Hematopoietic multipotent progenitor cell treated with erythropoietin and hydrocortisone succinate and interleukin-3 and kit ligand, for 6 days (in vitro differentiated cells): ENCODE results near the gene MRFAP1L1.
"Not testable (repeated sequence)": the region's sequence is repeated elsewhere in the genome, so short reads cannot be mapped to it uniquely, and the experiment has no call there.

Experiments
- DNase-seq: peaks from one replicate; pipeline ENCODE4 v3.0.0-alpha.2; 2015

Gene MRFAP1L1

GRCh38 chr4:6686104-6686787, 23.4 kb downstream of the MRFAP1L1 start:
- DNase-seq: no peak

GRCh38 chr4:6684656-6685055, 25.0 kb downstream of the MRFAP1L1 start:
- no peak for DNase-seq

GRCh38 chr4:6682862-6683590, 26.6 kb downstream of the MRFAP1L1 start:
- peak; percentile 66 for DNase-seq

- DNase-seq: no peak
Observed at GRCh38 chr4:6681191-6681590, 28.5 kb downstream of the MRFAP1L1 start.

- no peak for DNase-seq
Observed at GRCh38 chr4:6680372-6681034, 29.2 kb downstream of the MRFAP1L1 start.

- no peak for DNase-seq
Observed at GRCh38 chr4:6676722-6677558, 32.7 kb downstream of the MRFAP1L1 start.

GRCh38 chr4:6674500-6675149, 35.0 kb downstream of the MRFAP1L1 start:
- DNase-seq: peak; percentile 82

GRCh38 chr4:6673660-6674499, 35.8 kb downstream of the MRFAP1L1 start:
- peak; percentile 98 for DNase-seq

- DNase-seq: peak; percentile 49
Observed at GRCh38 chr4:6673191-6673659, 36.4 kb downstream of the MRFAP1L1 start.

- DNase-seq: not testable (repeated sequence)
Observed at GRCh38 chr4:6672541-6673190, 37.0 kb downstream of the MRFAP1L1 start.

GRCh38 chr4:6672131-6672530, 37.5 kb downstream of the MRFAP1L1 start:
- DNase-seq: no peak

GRCh38 chr4:6671648-6672047, 38.0 kb downstream of the MRFAP1L1 start:
- DNase-seq: no peak

GRCh38 chr4:6668391-6668790, 41.3 kb downstream of the MRFAP1L1 start:
- DNase-seq: peak; percentile 0

- DNase-seq: peak; percentile 0
Observed at GRCh38 chr4:6665320-6665654, 44.4 kb downstream of the MRFAP1L1 start.

GRCh38 chr4:6663596-6664393, 45.9 kb downstream of the MRFAP1L1 start:
- peak; percentile 20 for DNase-seq

GRCh38 chr4:6662591-6662990, 47.1 kb downstream of the MRFAP1L1 start:
- peak; percentile 0 for DNase-seq

- peak; percentile 0 for DNase-seq
Observed at GRCh38 chr4:6660430-6660829, 49.2 kb downstream of the MRFAP1L1 start.

- DNase-seq: peak; percentile 6
Observed at GRCh38 chr4:6659897-6660296, 49.8 kb downstream of the MRFAP1L1 start.

GRCh38 chr4:6658597-6659075, 51.0 kb downstream of the MRFAP1L1 start:
- peak; percentile 39 for DNase-seq

GRCh38 chr4:6658209-6658595, 51.5 kb downstream of the MRFAP1L1 start:
- DNase-seq: peak; percentile 3
